Coronary artery (tissue), 2 donors: ENCODE measurements around the gene LIPG.
"Not testable (repeated sequence)": the region's sequence is repeated elsewhere in the genome, so short reads cannot be mapped to it uniquely, and the experiment has no call there.

Source experiments
- DNase-seq: peaks from one replicate; pipeline ENCODE4 v3.0.0-alpha.2; 2017; ENCODE audit warnings: low spot score
- H3K27ac ChIP-seq, 2 donors: fragments of 200-600 bp; sonication (generic); one replicate each; pipeline ENCODE4 v1.5.1; 2016 to 2019
- H3K4me3 ChIP-seq: fragments of 200-600 bp; sonication (generic); 2 replicates; pipeline ENCODE4 v1.5.1; 2016; ENCODE audit warnings: mild to moderate bottlenecking, moderate library complexity
- TF ChIP-seq, protein P1 (sequence below): fragments of 200-600 bp; sonication (generic); IDR thresholded peaks from one replicate; pipeline ENCODE4 v1.5.1; 2019; ENCODE audit warnings: antibody characterized with exemption

Gene LIPG

DNA sequence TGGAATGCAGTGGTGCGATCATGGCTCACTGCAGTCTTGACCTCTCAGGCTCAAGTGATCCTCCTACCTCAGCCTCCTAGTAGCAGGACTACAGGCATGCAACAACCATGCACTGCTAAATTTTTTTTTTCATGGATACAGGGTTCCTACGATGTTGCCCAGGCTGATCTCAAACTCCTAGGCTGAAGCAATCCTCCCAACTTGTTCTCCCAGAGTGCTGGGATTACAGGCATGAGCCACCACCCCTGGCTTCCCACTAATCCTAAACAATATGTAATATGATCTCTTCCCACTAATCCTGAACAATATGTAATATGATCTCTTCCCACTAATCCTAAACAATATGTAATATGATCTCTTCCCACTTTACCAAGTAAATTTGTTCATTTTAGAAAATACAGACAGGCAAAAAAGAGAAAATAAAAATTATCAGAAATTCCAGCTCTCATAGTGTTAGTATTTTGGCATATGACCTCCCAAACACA, 41.2 kb upstream of the LIPG start:
- Histone ChIP-seq H3K4me3 (no peak overlapping the region), H3K27ac (no peak overlapping the region)
- TF ChIP-seq, protein P1, sequence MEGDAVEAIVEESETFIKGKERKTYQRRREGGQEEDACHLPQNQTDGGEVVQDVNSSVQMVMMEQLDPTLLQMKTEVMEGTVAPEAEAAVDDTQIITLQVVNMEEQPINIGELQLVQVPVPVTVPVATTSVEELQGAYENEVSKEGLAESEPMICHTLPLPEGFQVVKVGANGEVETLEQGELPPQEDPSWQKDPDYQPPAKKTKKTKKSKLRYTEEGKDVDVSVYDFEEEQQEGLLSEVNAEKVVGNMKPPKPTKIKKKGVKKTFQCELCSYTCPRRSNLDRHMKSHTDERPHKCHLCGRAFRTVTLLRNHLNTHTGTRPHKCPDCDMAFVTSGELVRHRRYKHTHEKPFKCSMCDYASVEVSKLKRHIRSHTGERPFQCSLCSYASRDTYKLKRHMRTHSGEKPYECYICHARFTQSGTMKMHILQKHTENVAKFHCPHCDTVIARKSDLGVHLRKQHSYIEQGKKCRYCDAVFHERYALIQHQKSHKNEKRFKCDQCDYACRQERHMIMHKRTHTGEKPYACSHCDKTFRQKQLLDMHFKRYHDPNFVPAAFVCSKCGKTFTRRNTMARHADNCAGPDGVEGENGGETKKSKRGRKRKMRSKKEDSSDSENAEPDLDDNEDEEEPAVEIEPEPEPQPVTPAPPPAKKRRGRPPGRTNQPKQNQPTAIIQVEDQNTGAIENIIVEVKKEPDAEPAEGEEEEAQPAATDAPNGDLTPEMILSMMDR: no peak
- DNase-seq: no peak

- H3K27ac ChIP-seq: no peak overlapping the region
- no peak for DNase-seq
- no peak overlapping the region for H3K4me3 ChIP-seq
- TF ChIP-seq, protein P1: no peak
Measured at GRCh38 chr18:49521216-49521835, 40.5 kb upstream of the LIPG start.

- not testable (repeated sequence) for DNase-seq, H3K4me3 ChIP-seq, H3K27ac ChIP-seq
Measured at GRCh38 chr18:49523580-49524093, 38.2 kb upstream of the LIPG start.

- no peak overlapping the region for H3K27ac ChIP-seq
- H3K4me3 ChIP-seq: no peak overlapping the region
- DNase-seq: no peak
- TF ChIP-seq, protein P1: no peak
Measured at GRCh38 chr18:49524349-49524748, 37.5 kb upstream of the LIPG start.

DNA sequence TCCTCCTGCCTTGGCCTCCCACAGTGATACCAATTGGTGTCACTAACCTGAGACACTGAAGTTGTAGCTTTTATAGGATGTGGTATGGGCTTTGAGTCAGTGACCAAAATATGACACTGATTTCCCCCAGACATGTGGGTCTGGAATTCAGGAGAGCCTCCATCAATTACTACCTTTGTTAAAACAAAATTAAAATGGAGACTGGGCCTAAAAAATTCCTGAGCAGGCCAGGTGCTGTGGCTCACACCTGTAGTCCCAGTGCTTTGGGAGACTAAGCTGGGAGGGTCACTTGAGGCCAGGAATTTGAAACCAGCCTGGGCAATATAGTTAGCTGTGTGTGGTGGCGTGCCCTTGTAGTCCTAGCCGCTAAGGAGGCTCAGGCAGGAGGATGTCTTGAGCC, 36.9 kb upstream of the LIPG start:
- no peak overlapping the region for H3K4me3 ChIP-seq
- H3K27ac ChIP-seq: no peak overlapping the region
- no peak for DNase-seq
- TF ChIP-seq, protein P1: no peak

GRCh38 chr18:49525981-49526380, 35.9 kb upstream of the LIPG start:
- Histone ChIP-seq H3K27ac (no peak overlapping the region), H3K4me3 (no peak overlapping the region)
- TF ChIP-seq, protein P1: no peak
- no peak for DNase-seq

DNA sequence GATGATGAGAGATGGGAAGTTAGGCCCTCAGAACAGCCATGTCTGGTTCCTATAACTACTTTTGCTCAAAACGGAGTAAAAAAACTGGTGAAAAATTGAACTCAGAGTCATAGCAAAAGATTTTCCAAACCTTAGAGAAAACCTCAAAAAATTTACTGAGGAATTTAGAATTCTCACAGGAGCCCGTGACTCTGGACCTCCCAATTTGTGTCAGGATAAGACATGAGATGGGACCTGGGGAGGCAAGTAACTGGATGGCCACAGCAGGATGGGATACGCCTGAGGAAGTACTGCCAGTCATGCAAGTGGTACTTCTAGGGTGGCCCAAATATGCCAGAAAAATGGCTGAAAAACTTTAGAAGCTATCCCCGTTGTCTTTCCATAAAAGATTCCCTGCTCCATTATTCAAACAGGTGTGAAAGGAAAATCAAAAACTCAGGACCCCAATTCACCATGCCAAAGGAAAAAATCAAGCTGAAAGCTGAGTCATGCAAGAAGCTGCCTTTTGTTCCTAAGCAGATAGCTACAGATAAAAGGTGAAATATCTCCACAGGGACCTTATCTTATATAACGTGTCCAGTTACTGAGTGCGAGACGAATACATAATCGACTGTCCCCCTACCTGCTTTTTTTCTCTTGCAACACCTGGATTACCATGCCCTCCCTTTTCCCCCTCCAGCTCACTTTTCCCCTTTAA, 34.1 kb upstream of the LIPG start:
- Histone ChIP-seq H3K4me3 (no peak overlapping the region), H3K27ac (no peak overlapping the region)
- DNase-seq: no peak
- TF ChIP-seq, protein P1: no peak
